ENCODE results near the gene SEZ6L.
A peak's percentile ranks its signal among the peaks of the same experiment; 100 is the strongest.

The SEZ6L gene

GRCh38 chr22:26418620-26419019, 249.4 kb downstream of the SEZ6L start:
- H3F3A ChIP-seq (ENCODE audit: insufficient read depth, low read length), result no peaks in the 10 kb centered on the region
- H2AFZ ChIP-seq (ENCODE audit: low read length), result no peak overlapping the region
- H3K4me2 ChIP-seq (ENCODE audit: low read length), result no peak overlapping the region
- no peaks in the 10 kb centered on the region for H3K4me1 ChIP-seq (ENCODE audit: insufficient read depth, low read length, severe bottlenecking)
- peaks cover 10% of the 10 kb centered on the region for H3K9me3 ChIP-seq (ENCODE audit: low read length)
- H3K4me3 ChIP-seq (ENCODE audit: low read depth, low read length, poor library complexity, severe bottlenecking), result no peak overlapping the region
- no peak overlapping the region for H3K9ac ChIP-seq (ENCODE audit: low read length)
- no peak overlapping the region for H3K27ac ChIP-seq (ENCODE audit: low read depth, low read length, poor library complexity, severe bottlenecking)
- H4K20me1 ChIP-seq (ENCODE audit: insufficient read depth, low read length), result no peaks in the 10 kb centered on the region
- H3K9me2 ChIP-seq (ENCODE audit: low read depth, low read length), result no peaks in the 10 kb centered on the region
- TF ChIP-seq, protein P1, sequence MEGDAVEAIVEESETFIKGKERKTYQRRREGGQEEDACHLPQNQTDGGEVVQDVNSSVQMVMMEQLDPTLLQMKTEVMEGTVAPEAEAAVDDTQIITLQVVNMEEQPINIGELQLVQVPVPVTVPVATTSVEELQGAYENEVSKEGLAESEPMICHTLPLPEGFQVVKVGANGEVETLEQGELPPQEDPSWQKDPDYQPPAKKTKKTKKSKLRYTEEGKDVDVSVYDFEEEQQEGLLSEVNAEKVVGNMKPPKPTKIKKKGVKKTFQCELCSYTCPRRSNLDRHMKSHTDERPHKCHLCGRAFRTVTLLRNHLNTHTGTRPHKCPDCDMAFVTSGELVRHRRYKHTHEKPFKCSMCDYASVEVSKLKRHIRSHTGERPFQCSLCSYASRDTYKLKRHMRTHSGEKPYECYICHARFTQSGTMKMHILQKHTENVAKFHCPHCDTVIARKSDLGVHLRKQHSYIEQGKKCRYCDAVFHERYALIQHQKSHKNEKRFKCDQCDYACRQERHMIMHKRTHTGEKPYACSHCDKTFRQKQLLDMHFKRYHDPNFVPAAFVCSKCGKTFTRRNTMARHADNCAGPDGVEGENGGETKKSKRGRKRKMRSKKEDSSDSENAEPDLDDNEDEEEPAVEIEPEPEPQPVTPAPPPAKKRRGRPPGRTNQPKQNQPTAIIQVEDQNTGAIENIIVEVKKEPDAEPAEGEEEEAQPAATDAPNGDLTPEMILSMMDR (IDR thresholded peaks at IDR 0.05; ENCODE audit: low read length), result no peak
- H3K79me2 ChIP-seq (ENCODE audit: insufficient read depth, low read length), result no peaks in the 10 kb centered on the region
- H3K36me3 ChIP-seq (ENCODE audit: insufficient read depth, low read length), result no peaks in the 10 kb centered on the region
- peaks cover 5% of the 10 kb centered on the region for H3K27me3 ChIP-seq (ENCODE audit: insufficient read depth, low read length)

DNA sequence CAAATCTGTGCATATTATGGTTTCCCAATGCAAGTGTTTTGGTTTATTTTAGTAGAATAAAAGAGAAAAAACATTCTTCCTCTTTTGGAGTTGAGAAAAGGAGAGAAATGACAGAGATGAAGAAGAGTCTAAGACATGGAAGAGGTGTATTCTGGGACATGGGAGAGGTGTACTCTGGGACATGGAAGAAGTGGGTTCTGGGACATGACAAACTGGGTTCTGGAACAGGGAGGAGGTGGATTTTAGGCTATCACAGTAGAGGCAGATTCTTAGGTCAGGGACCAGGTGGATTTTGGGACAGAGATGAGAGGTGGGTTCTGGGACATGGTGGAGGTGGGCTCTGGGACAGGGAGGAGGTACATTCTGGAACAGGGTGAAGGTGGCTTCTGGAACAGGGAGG, 257.7 kb downstream of the SEZ6L start:
- H3K4me1 ChIP-seq (ENCODE audit: insufficient read depth, low read length, severe bottlenecking), result peaks cover 32% of the 10 kb centered on the region
- H3F3A ChIP-seq (ENCODE audit: insufficient read depth, low read length), result no peaks in the 10 kb centered on the region; the same call in 1 of the 2 replicates
- H2AFZ ChIP-seq (ENCODE audit: low read length), result no peak overlapping the region
- H3K4me2 ChIP-seq (ENCODE audit: low read length), result no peak overlapping the region
- TF ChIP-seq, protein P1 (IDR thresholded peaks at IDR 0.05; ENCODE audit: low read length), result no peak
- TF ChIP-seq EZH2 (IDR thresholded peaks at IDR 0.05; ENCODE audit: borderline replicate concordance, low read length), result no peak
- H3K9ac ChIP-seq (ENCODE audit: low read length), result no peak overlapping the region
- H3K4me3 ChIP-seq (ENCODE audit: low read depth, low read length, poor library complexity, severe bottlenecking), result no peak overlapping the region
- H3K79me2 ChIP-seq (ENCODE audit: insufficient read depth, low read length), result no peaks in the 10 kb centered on the region
- H3K27me3 ChIP-seq (ENCODE audit: insufficient read depth, low read length), result no peaks in the 10 kb centered on the region; the same call in 1 of the 2 replicates
- H3K27ac ChIP-seq (ENCODE audit: low read depth, low read length, poor library complexity, severe bottlenecking), result no peak overlapping the region
- no peaks in the 10 kb centered on the region for H4K20me1 ChIP-seq (ENCODE audit: insufficient read depth, low read length)
- no peaks in the 10 kb centered on the region for H3K36me3 ChIP-seq (ENCODE audit: insufficient read depth, low read length)
- peaks cover 13% of the 10 kb centered on the region for H3K9me3 ChIP-seq (ENCODE audit: low read length)
- H3K9me2 ChIP-seq (ENCODE audit: low read depth, low read length), result no peaks in the 10 kb centered on the region

DNA sequence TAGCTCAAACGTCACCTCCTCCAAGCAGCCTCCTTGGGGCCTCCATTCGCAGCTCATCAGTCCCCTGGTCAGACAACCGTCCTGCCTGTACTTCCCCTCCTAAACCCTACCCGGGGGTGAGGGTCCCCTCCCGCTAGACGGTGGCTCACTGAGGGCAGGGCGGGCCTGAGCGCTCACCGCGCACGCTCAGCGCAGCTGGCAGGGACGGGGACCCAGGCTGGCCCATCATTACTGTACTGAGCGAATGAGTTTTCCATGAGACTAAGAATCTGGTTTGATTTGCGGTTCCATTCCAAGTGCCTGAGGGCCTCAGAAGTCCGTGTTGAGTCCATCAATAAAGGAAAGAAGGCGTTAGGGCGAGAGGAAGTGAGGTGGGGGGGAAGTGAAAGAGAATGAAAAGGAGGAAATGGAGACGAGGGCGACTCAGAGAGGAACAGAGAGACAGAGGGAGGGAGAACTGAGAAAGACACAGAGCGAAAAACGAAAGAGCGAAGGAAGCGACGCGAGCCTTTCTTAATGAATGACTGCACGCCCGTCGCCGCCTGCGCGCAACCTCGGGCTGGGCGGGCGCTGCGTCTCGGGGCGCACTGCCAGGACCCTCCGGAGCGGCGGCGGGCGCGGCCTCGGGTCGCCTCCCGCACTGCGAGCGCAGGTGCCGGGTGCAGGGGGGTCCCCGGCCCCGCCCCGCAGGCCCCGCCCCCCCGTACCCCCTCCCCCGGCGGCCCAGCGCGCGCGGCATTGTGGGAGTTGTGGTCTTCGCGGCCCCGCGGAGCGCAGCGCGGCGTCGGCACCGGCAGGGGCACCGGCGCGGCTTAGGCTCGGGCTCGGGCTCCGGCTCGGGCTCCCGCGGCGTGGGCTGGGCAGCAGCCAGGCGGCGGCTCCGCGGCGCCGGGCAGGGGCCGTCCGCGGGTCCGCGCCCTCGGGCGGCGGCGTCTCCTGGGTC, 259.5 kb downstream of the SEZ6L start, which contains the start of gene ASPHD2:
ASPHD2 (plus strand) TSS at position 746 of the 943 bp plus-strand sequence. CDS start 4,356 bp downstream, outside the sequence.
- Histone ChIP-seq H3K27ac (ENCODE audit: low read depth, low read length, poor library complexity, severe bottlenecking) (peak within 1 kb of the TSS; percentile 85), H3K9ac (ENCODE audit: low read length) (peak within 1 kb of the TSS; percentile 73)

More for the DNA sequence above, 259.5 kb downstream of the SEZ6L start, which contains the start of gene ASPHD2:
- no peaks in the 10 kb centered on the region for H3K79me2 ChIP-seq (ENCODE audit: insufficient read depth, low read length)
- H3K4me1 ChIP-seq (ENCODE audit: insufficient read depth, low read length, severe bottlenecking), result peaks cover 45% of the 10 kb centered on the region
- peak within 1 kb of the TSS; percentile 70 for H3K4me3 ChIP-seq (ENCODE audit: low read depth, low read length, poor library complexity, severe bottlenecking)
- TF ChIP-seq EZH2 (IDR thresholded peaks at IDR 0.05; ENCODE audit: borderline replicate concordance, low read length), result no peak
- TF ChIP-seq, protein P1 (IDR thresholded peaks at IDR 0.05; ENCODE audit: low read length), result no peak
- 0 out of 2 replicates have a peak, but pooled peaks cover 1% of the 10 kb centered on the region for H3K9me3 ChIP-seq (ENCODE audit: low read length)
- no peaks in the 10 kb centered on the region for H4K20me1 ChIP-seq (ENCODE audit: insufficient read depth, low read length)
- H2AFZ ChIP-seq (ENCODE audit: low read length), result peak within 1 kb of the TSS; percentile 15; the same call in 1 of the 2 replicates
- H3K4me2 ChIP-seq (ENCODE audit: low read length), result peak within 1 kb of the TSS; percentile 94
- H3K27me3 ChIP-seq (ENCODE audit: insufficient read depth, low read length), result no peaks in the 10 kb centered on the region; the same call in 1 of the 2 replicates
- H3K36me3 ChIP-seq (ENCODE audit: insufficient read depth, low read length), result peaks cover 3% of the 10 kb centered on the region; the same call in 1 of the 2 replicates
- no peaks in the 10 kb centered on the region for H3K9me2 ChIP-seq (ENCODE audit: low read depth, low read length)
- H3F3A ChIP-seq (ENCODE audit: insufficient read depth, low read length), result no peaks in the 10 kb centered on the region; the same call in 1 of the 2 replicates
